NCI-H2196 treated with DMSO at 0.1 percent for 48 hours (cell line): Measurements from ENCODE around the gene MED13L.

Source experiments
- DNase-seq: peaks from one replicate; lab custom pipeline; 2025; ENCODE audit not compliant: unreplicated experiment; lab: John Stamatoyannopoulos, UW

The MED13L gene

GRCh38 chr12:116277467-116278278 is at the start of gene MED13L:
MED13L (minus strand) TSS chr12:116277693; CDS start chr12:116277131, 562 bp downstream.
- peak; percentile 71 for DNase-seq

GRCh38 chr12:116325336-116325664 is 47.8 kb upstream of the MED13L start:
- no peak for DNase-seq

GRCh38 chr12:116324654-116325335 is 47.3 kb upstream of the MED13L start:
- DNase-seq = no peak

- no peak for DNase-seq
Measured at GRCh38 chr12:116323406-116324386, 46.2 kb upstream of the MED13L start.

GRCh38 chr12:116321913-116322312 is 44.4 kb upstream of the MED13L start:
- DNase-seq = no peak

GRCh38 chr12:116320791-116321217 is 43.3 kb upstream of the MED13L start:
- DNase-seq = no peak

- DNase-seq = no peak
Measured at GRCh38 chr12:116319898-116320621, 42.6 kb upstream of the MED13L start.

- DNase-seq = no peak
Measured at GRCh38 chr12:116319233-116319897, 41.9 kb upstream of the MED13L start.

- no peak for DNase-seq
Measured at GRCh38 chr12:116318576-116319232, 41.2 kb upstream of the MED13L start.

- no peak for DNase-seq
Measured at GRCh38 chr12:116317986-116318575, 40.6 kb upstream of the MED13L start.

GRCh38 chr12:116317139-116317538 is 39.6 kb upstream of the MED13L start:
- no peak for DNase-seq

- DNase-seq = no peak
Measured at GRCh38 chr12:116314477-116314876, 37.0 kb upstream of the MED13L start.

GRCh38 chr12:116313194-116313927 is 35.9 kb upstream of the MED13L start:
- no peak for DNase-seq

- DNase-seq = no peak
Measured at GRCh38 chr12:116310082-116310481, 32.6 kb upstream of the MED13L start.

- no peak for DNase-seq
Measured at GRCh38 chr12:116309343-116309742, 31.9 kb upstream of the MED13L start.

- DNase-seq = no peak
Measured at GRCh38 chr12:116308647-116309046, 31.2 kb upstream of the MED13L start.

GRCh38 chr12:116306968-116307367 is 29.5 kb upstream of the MED13L start:
- no peak for DNase-seq

- no peak for DNase-seq
Measured at GRCh38 chr12:116306506-116306905, 29.0 kb upstream of the MED13L start.
